ENCODE data around the gene RABAC1.

GRCh38 chr19:41978470-41978869, 19.3 kb upstream of the RABAC1 start:
- TF ChIP-seq POLR2AphosphoS5 (IDR thresholded peaks at IDR 0.05; ENCODE audit: insufficient read depth, low read depth, low read length) (no peak), CTCF (IDR thresholded peaks at IDR 0.05; ENCODE audit: extremely low read depth in 1 of 2, insufficient read depth in 1 of 2, low read depth in 1 of 2, low read length in 2 of 2) (no peak)

Data from endothelial cell of umbilical vein (primary cell).